GM06990 (cell line): Measurements from ENCODE around the gene SUPT20HL1.

ENCODE experiments used
- DNase-seq: peaks from one replicate; pipeline ENCODE4 v3.0.0-alpha.2; 2011; ENCODE audit not compliant: insufficient read length; ENCODE audit errors: extremely low read depth
- H3K27me3 ChIP-seq: replicated peaks from 2 replicates; pipeline ENCODE4 v1.6.0; 2011; ENCODE audit warnings: low read length; ENCODE audit not compliant: control insufficient read depth, insufficient read depth
- H3K36me3 ChIP-seq: 2 replicates; pipeline ENCODE4 v1.5.1; 2011; ENCODE audit warnings: low read length; ENCODE audit not compliant: control insufficient read depth, insufficient read depth
- H3K4me3 ChIP-seq: replicated peaks from 2 replicates; pipeline ENCODE4 v1.5.1; 2011; ENCODE audit warnings: low read depth, mild to moderate bottlenecking, control low read depth, low read length
- TF ChIP-seq, protein P1 (sequence below): IDR thresholded peaks from 2 replicates; pipeline ENCODE4 v1.5.1; 2011; ENCODE audit warnings: low read length, control low read depth, mild to moderate bottlenecking, inconsistent platforms; ENCODE audit not compliant: insufficient read depth, poor library complexity, severe bottlenecking

Gene SUPT20HL1

GRCh38 chrX:24321741-24322395 lies 38.6 kb upstream of the SUPT20HL1 start:
- Histone ChIP-seq H3K4me3 (no peak overlapping the region), H3K36me3 (no peaks in the 10 kb centered on the region), H3K27me3 (no peaks in the 10 kb centered on the region; the same call in 1 of the 2 replicates)
- TF ChIP-seq, protein P1, sequence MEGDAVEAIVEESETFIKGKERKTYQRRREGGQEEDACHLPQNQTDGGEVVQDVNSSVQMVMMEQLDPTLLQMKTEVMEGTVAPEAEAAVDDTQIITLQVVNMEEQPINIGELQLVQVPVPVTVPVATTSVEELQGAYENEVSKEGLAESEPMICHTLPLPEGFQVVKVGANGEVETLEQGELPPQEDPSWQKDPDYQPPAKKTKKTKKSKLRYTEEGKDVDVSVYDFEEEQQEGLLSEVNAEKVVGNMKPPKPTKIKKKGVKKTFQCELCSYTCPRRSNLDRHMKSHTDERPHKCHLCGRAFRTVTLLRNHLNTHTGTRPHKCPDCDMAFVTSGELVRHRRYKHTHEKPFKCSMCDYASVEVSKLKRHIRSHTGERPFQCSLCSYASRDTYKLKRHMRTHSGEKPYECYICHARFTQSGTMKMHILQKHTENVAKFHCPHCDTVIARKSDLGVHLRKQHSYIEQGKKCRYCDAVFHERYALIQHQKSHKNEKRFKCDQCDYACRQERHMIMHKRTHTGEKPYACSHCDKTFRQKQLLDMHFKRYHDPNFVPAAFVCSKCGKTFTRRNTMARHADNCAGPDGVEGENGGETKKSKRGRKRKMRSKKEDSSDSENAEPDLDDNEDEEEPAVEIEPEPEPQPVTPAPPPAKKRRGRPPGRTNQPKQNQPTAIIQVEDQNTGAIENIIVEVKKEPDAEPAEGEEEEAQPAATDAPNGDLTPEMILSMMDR, result no peak
- DNase-seq, result no peak

DNA sequence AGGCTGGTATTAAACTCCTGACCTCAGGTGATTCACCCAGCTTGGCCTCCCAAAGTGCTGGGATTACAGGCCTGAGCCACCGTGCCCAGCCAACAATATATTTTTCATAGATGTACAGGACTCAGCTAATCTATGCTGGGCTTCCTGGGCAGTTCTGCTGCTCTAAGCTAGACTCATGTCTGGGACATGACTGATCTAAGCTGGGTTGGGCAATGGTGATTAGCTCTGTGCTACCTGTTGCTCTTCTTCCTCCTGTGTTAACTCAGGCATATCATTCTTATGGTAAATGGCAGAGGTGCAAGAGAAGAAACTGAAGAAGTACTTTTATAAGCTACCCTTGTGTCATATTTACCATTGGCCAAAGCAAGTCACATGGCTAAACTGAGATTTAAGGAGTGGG lies 35.2 kb upstream of the SUPT20HL1 start:
- Histone ChIP-seq H3K27me3 (no peaks in the 10 kb centered on the region), H3K4me3 (no peak overlapping the region), H3K36me3 (no peaks in the 10 kb centered on the region)
- TF ChIP-seq, protein P1, result no peak
- no peak for DNase-seq

GRCh38 chrX:24332878-24333277 lies 27.6 kb upstream of the SUPT20HL1 start:
- Histone ChIP-seq H3K4me3 (no peak overlapping the region), H3K27me3 (peaks cover 3% of the 10 kb centered on the region), H3K36me3 (no peaks in the 10 kb centered on the region)
- TF ChIP-seq, protein P1, result no peak
- DNase-seq, result no peak

DNA sequence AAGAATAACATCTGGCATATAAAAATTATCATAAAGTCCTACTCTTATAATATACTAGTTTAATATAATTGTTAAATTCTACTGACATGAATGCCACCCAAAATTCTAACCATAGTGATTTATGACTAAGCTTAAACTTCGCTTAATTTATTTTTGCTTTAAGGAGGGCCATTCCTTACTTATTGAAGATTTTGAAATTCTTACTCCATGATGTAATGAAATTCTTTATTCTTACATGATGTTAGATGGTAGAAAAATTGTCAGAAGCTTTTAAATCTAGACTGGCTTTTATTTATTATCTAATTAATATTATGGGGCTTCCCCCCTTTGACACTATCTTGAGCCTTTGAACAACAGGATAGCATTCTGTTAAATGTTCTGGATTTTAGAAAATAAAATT lies 27.1 kb upstream of the SUPT20HL1 start:
- Histone ChIP-seq H3K4me3 (no peak overlapping the region), H3K36me3 (no peaks in the 10 kb centered on the region), H3K27me3 (peaks cover 3% of the 10 kb centered on the region)
- TF ChIP-seq, protein P1, result no peak
- DNase-seq, result no peak

- H3K27me3 ChIP-seq, result peaks cover 3% of the 10 kb centered on the region
- TF ChIP-seq, protein P1, result no peak
- no peak overlapping the region for H3K4me3 ChIP-seq
- no peaks in the 10 kb centered on the region for H3K36me3 ChIP-seq
- no peak for DNase-seq
Measured at GRCh38 chrX:24334461-24334860, 26.0 kb upstream of the SUPT20HL1 start.

GRCh38 chrX:24335871-24336270 lies 24.6 kb upstream of the SUPT20HL1 start:
- peaks cover 3% of the 10 kb centered on the region for H3K27me3 ChIP-seq
- no peaks in the 10 kb centered on the region for H3K36me3 ChIP-seq
- no peak for DNase-seq
- H3K4me3 ChIP-seq, result no peak overlapping the region
- TF ChIP-seq, protein P1, result no peak
